ENCODE data around the gene PSRC1.

The PSRC1 gene

GRCh38 chr1:109268431-109269211 lies 14.3 kb downstream of the PSRC1 start:
- H3K4me3 ChIP-seq (ENCODE audit: low read depth, low read length, poor library complexity, severe bottlenecking), result no peak overlapping the region
- H3K27me3 ChIP-seq (ENCODE audit: insufficient read depth, low read length), result no peaks in the 10 kb centered on the region; the same call in 1 of the 2 replicates
- H2AFZ ChIP-seq (ENCODE audit: low read length), result no peak overlapping the region
- H3K79me2 ChIP-seq (ENCODE audit: insufficient read depth, low read length), result no peaks in the 10 kb centered on the region
- no peaks in the 10 kb centered on the region for H3K4me1 ChIP-seq (ENCODE audit: insufficient read depth, low read length, severe bottlenecking)
- no peak overlapping the region for H3K4me2 ChIP-seq (ENCODE audit: low read length)
- H3K9me3 ChIP-seq (ENCODE audit: low read length), result no peaks in the 10 kb centered on the region
- no peaks in the 10 kb centered on the region for H4K20me1 ChIP-seq (ENCODE audit: insufficient read depth, low read length)
- H3K9me2 ChIP-seq (ENCODE audit: low read depth, low read length), result no peaks in the 10 kb centered on the region
- H3K9ac ChIP-seq (ENCODE audit: low read length), result no peak overlapping the region
- no peak overlapping the region for H3K27ac ChIP-seq (ENCODE audit: low read depth, low read length, poor library complexity, severe bottlenecking)
- no peak for TF ChIP-seq EZH2 (IDR thresholded peaks at IDR 0.05; ENCODE audit: borderline replicate concordance, low read length)
- no peak for TF ChIP-seq CTCF (IDR thresholded peaks at IDR 0.05; ENCODE audit: low read length)
- no peaks in the 10 kb centered on the region; the same call in 1 of the 2 replicates for H3K36me3 ChIP-seq (ENCODE audit: insufficient read depth, low read length)
- H3F3A ChIP-seq (ENCODE audit: insufficient read depth, low read length), result no peaks in the 10 kb centered on the region

DNA sequence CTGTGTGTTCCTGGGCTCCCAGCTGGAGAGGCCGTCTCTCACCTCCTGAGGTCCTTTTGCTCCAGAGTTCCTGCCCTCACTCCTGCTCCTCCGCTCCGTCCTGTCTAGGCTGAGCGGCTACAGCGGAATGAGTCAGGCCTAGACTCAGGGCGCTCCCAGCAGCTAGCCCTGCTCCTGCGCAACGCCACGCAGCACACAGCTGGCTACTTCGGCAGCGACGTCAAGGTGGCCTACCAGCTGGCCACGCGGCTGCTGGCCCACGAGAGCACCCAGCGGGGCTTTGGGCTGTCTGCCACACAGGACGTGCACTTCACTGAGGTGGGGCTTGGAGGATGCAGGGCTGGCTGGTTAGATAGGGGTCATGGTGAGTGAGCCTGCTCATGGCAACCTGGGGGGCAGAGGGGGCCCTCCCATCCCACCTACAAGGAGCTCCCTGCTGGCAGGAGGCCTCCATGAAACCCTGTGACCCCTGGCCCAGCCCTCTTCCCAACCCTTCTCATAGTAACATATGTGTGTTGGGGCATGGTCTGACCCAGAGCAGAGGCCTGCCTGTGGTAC lies 15.1 kb downstream of the PSRC1 start:
- Histone ChIP-seq H3K4me3 (ENCODE audit: low read depth, low read length, poor library complexity, severe bottlenecking) (no peak overlapping the region), H3F3A (ENCODE audit: insufficient read depth, low read length) (no peaks in the 10 kb centered on the region), H3K4me1 (ENCODE audit: insufficient read depth, low read length, severe bottlenecking) (no peaks in the 10 kb centered on the region), H3K36me3 (ENCODE audit: insufficient read depth, low read length) (no peaks in the 10 kb centered on the region; the same call in 1 of the 2 replicates), H4K20me1 (ENCODE audit: insufficient read depth, low read length) (no peaks in the 10 kb centered on the region), H3K27ac (ENCODE audit: low read depth, low read length, poor library complexity, severe bottlenecking) (no peak overlapping the region), H3K4me2 (ENCODE audit: low read length) (no peak overlapping the region), H3K27me3 (ENCODE audit: insufficient read depth, low read length) (no peaks in the 10 kb centered on the region; the same call in 1 of the 2 replicates), H3K9me2 (ENCODE audit: low read depth, low read length) (no peaks in the 10 kb centered on the region), H2AFZ (ENCODE audit: low read length) (no peak overlapping the region), H3K9me3 (ENCODE audit: low read length) (no peaks in the 10 kb centered on the region), H3K79me2 (ENCODE audit: insufficient read depth, low read length) (no peaks in the 10 kb centered on the region), H3K9ac (ENCODE audit: low read length) (no peak overlapping the region)
- TF ChIP-seq EZH2 (IDR thresholded peaks at IDR 0.05; ENCODE audit: borderline replicate concordance, low read length), result no peak
- no peak for TF ChIP-seq CTCF (IDR thresholded peaks at IDR 0.05; ENCODE audit: low read length)

DNA sequence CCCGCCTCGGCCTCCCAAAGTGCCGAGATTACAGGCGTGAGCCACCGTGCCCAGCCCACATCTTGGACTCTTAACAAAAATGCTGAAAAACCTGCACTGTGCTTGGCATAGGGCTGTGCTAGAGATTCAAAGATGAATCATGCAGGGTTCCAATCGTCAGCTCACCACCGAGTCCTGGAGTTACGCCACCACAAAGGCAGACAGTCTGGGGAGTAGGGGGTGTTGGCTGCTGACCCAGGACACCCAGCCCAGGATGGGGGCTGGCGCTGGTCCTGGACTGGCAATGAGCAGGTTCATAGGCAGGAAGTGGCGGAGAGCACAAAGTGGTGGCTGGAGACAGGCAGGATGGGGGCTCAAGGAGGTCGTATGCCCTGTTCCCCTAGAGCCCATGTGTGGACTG lies 16.0 kb downstream of the PSRC1 start:
- Histone ChIP-seq H3K79me2 (ENCODE audit: insufficient read depth, low read length) (no peaks in the 10 kb centered on the region), H3K9me3 (ENCODE audit: low read length) (no peaks in the 10 kb centered on the region), H3K4me1 (ENCODE audit: insufficient read depth, low read length, severe bottlenecking) (no peaks in the 10 kb centered on the region), H3K4me3 (ENCODE audit: low read depth, low read length, poor library complexity, severe bottlenecking) (no peak overlapping the region), H3F3A (ENCODE audit: insufficient read depth, low read length) (no peaks in the 10 kb centered on the region), H3K9ac (ENCODE audit: low read length) (no peak overlapping the region), H4K20me1 (ENCODE audit: insufficient read depth, low read length) (no peaks in the 10 kb centered on the region), H2AFZ (ENCODE audit: low read length) (no peak overlapping the region), H3K27me3 (ENCODE audit: insufficient read depth, low read length) (no peaks in the 10 kb centered on the region; the same call in 1 of the 2 replicates), H3K4me2 (ENCODE audit: low read length) (no peak overlapping the region), H3K9me2 (ENCODE audit: low read depth, low read length) (no peaks in the 10 kb centered on the region), H3K36me3 (ENCODE audit: insufficient read depth, low read length) (no peaks in the 10 kb centered on the region; the same call in 1 of the 2 replicates), H3K27ac (ENCODE audit: low read depth, low read length, poor library complexity, severe bottlenecking) (no peak overlapping the region)
- TF ChIP-seq CTCF (IDR thresholded peaks at IDR 0.05; ENCODE audit: low read length) (no peak), EZH2 (IDR thresholded peaks at IDR 0.05; ENCODE audit: borderline replicate concordance, low read length) (no peak)
